Thoracic aorta (tissue), 2 donors: Measurements from ENCODE around the gene ALX3. TPM values are rescaled to one million over a fixed set of nuclear protein-coding genes. Genes with fewer than 3 reads are reported as not detected.

Source experiments
- ATAC-seq: fragments of 150-250 bp; one replicate; pipeline ENCODE4 v1.8.0; 2017; ENCODE audit warnings: low read depth; ENCODE audit not compliant: insufficient number of reproducible peaks, low FRiP score
- DNase-seq: peaks from one replicate; pipeline ENCODE4 v3.0.0-alpha.2; 2020; ENCODE audit warnings: low spot score
- H3K27ac ChIP-seq, 2 donors: fragments of 200-600 bp; sonication (generic); 1 replicate in 1 of 2; 2 replicates in 1 of 2; pipeline ENCODE4 v1.5.1; 2016; ENCODE audit warnings: mild to moderate bottlenecking in 2 of 2, moderate library complexity in 2 of 2
- H3K27me3 ChIP-seq: fragments of 200-600 bp; sonication (generic); replicated peaks from 2 replicates; pipeline ENCODE4 v1.6.0; 2016; ENCODE audit warnings: mild to moderate bottlenecking; ENCODE audit not compliant: insufficient read depth
- H3K36me3 ChIP-seq: fragments of 200-600 bp; sonication (generic); one replicate; pipeline ENCODE4 v1.5.1; 2016
- H3K4me1 ChIP-seq, 2 donors: fragments of 200-600 bp; sonication (generic); 1 replicate in 1 of 2; 2 replicates in 1 of 2; pipeline versions ENCODE4 v1.5.1 to v1.6.0; 2016; ENCODE audit warnings: low read depth in 2 of 2, mild to moderate bottlenecking in 1 of 2; ENCODE audit not compliant: control insufficient read depth in 1 of 2
- H3K4me3 ChIP-seq: fragments of 200-600 bp; sonication (generic); 2 replicates; pipeline ENCODE4 v1.5.1; 2016; ENCODE audit warnings: mild to moderate bottlenecking
- H3K9me3 ChIP-seq: fragments of 200-600 bp; sonication (generic); 2 replicates; pipeline ENCODE4 v1.5.1; 2016
- CTCF ChIP-seq: fragments of 200-600 bp; sonication (generic); IDR thresholded peaks from one replicate; pipeline ENCODE4 v1.5.1; 2019; ENCODE audit warnings: antibody characterized with exemption
- total RNA-seq, 2 donors: library from RNA; depleted of rRNA; stranded (reverse); fragments of >200 nt; gene quantifications; one replicate each; pipeline versions ENCODE4 v1.1.0 to v1.2.3, GENCODE V29; 2016

ALX3 gene
- total RNA-seq, 2 donors from 2014 or later, result not detected

- no peak for DNase-seq
- no peaks in the 10 kb centered on the region for H3K4me1 ChIP-seq
- H3K4me3 ChIP-seq, result no peak overlapping the region
- H3K36me3 ChIP-seq, result peaks cover 69% of the 10 kb centered on the region
- H3K27ac ChIP-seq, result no peak overlapping the region
- H3K27me3 ChIP-seq, result no peaks in the 10 kb centered on the region
- no peak for TF ChIP-seq CTCF
- no peak for ATAC-seq
- H3K9me3 ChIP-seq, result no peaks in the 10 kb centered on the region
Observed at GRCh38 chr1:110050602-110051261, 19.7 kb downstream of the ALX3 start.

- H3K4me3 ChIP-seq, result no peak overlapping the region
- DNase-seq (no peak), ATAC-seq (no peak)
- no peaks in the 10 kb centered on the region for H3K9me3 ChIP-seq
- peaks cover 67% of the 10 kb centered on the region for H3K36me3 ChIP-seq
- no peaks in the 10 kb centered on the region for H3K27me3 ChIP-seq
- TF ChIP-seq CTCF, result no peak
- no peaks in the 10 kb centered on the region for H3K4me1 ChIP-seq
- no peak overlapping the region for H3K27ac ChIP-seq
Observed at GRCh38 chr1:110049801-110050601, 20.5 kb downstream of the ALX3 start.

- DNase-seq (no peak), ATAC-seq (no peak)
- no peak for TF ChIP-seq CTCF
- H3K36me3 ChIP-seq, result peaks cover 64% of the 10 kb centered on the region
- no peaks in the 10 kb centered on the region for H3K4me1 ChIP-seq
- no peaks in the 10 kb centered on the region for H3K9me3 ChIP-seq
- H3K4me3 ChIP-seq, result no peak overlapping the region
- no peak overlapping the region for H3K27ac ChIP-seq
- H3K27me3 ChIP-seq, result no peaks in the 10 kb centered on the region
Observed at GRCh38 chr1:110048923-110049601, 21.4 kb downstream of the ALX3 start.

- no peak overlapping the region for H3K27ac ChIP-seq
- H3K4me1 ChIP-seq, result no peaks in the 10 kb centered on the region
- H3K9me3 ChIP-seq, result no peaks in the 10 kb centered on the region
- no peak overlapping the region for H3K4me3 ChIP-seq
- DNase-seq, result no peak
- no peak for ATAC-seq
- H3K36me3 ChIP-seq, result peaks cover 66% of the 10 kb centered on the region
- no peak for TF ChIP-seq CTCF
- no peaks in the 10 kb centered on the region for H3K27me3 ChIP-seq
Observed at GRCh38 chr1:110048240-110048639, 22.2 kb downstream of the ALX3 start.

GRCh38 chr1:110047463-110047862, 23.0 kb downstream of the ALX3 start:
- Histone ChIP-seq H3K27ac (no peak overlapping the region), H3K4me3 (no peak overlapping the region), H3K27me3 (no peaks in the 10 kb centered on the region), H3K36me3 (peaks cover 65% of the 10 kb centered on the region), H3K4me1 (no peaks in the 10 kb centered on the region), H3K9me3 (no peaks in the 10 kb centered on the region)
- TF ChIP-seq CTCF, result no peak
- ATAC-seq, result no peak
- DNase-seq, result no peak
